ENCODE data around the gene IFNAR2.

The IFNAR2 gene

DNA sequence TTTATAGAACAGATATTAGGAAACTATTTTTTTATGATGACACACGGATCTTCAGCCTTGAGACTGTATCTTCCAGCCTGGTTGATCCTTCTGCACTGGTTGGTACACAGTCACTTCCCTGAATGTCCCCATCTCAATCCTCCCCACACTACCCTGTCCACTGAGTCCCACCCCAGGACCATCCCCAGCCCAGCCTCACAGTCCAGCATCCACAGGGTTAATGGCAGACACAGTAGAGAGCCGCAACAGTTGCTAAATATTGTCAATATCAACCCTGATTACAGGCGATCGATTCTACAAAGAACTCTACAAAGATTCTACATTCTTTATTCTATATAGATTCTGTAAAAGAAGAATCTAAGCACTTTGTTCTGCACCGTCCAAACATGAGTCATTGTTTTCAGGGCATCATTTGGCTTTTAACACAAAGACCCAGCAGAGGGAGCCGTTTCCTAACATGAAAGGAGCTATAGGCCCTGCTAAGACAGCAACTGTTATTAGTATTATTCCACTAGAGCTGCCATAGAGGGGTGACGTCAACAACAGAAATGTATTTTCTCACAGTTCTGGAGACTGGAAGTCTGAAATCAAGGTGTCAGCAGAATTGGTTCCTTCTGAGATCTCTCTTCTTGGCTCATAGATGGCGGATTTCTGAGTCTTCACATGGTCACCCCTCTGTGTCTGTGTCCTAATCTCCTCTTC lies 30.1 kb upstream of the IFNAR2 start (continued):
- TF ChIP-seq, protein P1, sequence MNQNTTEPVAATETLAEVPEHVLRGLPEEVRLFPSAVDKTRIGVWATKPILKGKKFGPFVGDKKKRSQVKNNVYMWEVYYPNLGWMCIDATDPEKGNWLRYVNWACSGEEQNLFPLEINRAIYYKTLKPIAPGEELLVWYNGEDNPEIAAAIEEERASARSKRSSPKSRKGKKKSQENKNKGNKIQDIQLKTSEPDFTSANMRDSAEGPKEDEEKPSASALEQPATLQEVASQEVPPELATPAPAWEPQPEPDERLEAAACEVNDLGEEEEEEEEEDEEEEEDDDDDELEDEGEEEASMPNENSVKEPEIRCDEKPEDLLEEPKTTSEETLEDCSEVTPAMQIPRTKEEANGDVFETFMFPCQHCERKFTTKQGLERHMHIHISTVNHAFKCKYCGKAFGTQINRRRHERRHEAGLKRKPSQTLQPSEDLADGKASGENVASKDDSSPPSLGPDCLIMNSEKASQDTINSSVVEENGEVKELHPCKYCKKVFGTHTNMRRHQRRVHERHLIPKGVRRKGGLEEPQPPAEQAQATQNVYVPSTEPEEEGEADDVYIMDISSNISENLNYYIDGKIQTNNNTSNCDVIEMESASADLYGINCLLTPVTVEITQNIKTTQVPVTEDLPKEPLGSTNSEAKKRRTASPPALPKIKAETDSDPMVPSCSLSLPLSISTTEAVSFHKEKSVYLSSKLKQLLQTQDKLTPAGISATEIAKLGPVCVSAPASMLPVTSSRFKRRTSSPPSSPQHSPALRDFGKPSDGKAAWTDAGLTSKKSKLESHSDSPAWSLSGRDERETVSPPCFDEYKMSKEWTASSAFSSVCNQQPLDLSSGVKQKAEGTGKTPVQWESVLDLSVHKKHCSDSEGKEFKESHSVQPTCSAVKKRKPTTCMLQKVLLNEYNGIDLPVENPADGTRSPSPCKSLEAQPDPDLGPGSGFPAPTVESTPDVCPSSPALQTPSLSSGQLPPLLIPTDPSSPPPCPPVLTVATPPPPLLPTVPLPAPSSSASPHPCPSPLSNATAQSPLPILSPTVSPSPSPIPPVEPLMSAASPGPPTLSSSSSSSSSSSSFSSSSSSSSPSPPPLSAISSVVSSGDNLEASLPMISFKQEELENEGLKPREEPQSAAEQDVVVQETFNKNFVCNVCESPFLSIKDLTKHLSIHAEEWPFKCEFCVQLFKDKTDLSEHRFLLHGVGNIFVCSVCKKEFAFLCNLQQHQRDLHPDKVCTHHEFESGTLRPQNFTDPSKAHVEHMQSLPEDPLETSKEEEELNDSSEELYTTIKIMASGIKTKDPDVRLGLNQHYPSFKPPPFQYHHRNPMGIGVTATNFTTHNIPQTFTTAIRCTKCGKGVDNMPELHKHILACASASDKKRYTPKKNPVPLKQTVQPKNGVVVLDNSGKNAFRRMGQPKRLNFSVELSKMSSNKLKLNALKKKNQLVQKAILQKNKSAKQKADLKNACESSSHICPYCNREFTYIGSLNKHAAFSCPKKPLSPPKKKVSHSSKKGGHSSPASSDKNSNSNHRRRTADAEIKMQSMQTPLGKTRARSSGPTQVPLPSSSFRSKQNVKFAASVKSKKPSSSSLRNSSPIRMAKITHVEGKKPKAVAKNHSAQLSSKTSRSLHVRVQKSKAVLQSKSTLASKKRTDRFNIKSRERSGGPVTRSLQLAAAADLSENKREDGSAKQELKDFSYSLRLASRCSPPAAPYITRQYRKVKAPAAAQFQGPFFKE (tag by site-specific recombination; IDR thresholded peaks at IDR 0.05; ENCODE audit: borderline replicate concordance), result no peak
- TF ChIP-seq SCRT2 (tag by site-specific recombination; IDR thresholded peaks at IDR 0.05) (no peak), ZNF423 (tag by site-specific recombination; IDR thresholded peaks at IDR 0.05) (no peak), ZNF16 (tag by site-specific recombination; IDR thresholded peaks at IDR 0.05; ENCODE audit: low read depth) (no peak), ZNF221 (tag by site-specific recombination; IDR thresholded peaks at IDR 0.05; ENCODE audit: borderline replicate concordance) (no peak), ZNF777 (tag by site-specific recombination; IDR thresholded peaks at IDR 0.05; ENCODE audit: borderline replicate concordance) (no peak), ZNF426 (tag by site-specific recombination; IDR thresholded peaks at IDR 0.05) (no peak), ZNF138 (tag by site-specific recombination; IDR thresholded peaks at IDR 0.05; ENCODE audit: borderline replicate concordance) (no peak), GLIS1 (tag by site-specific recombination; IDR thresholded peaks at IDR 0.05) (no peak), ZNF169 (tag by site-specific recombination; IDR thresholded peaks at IDR 0.05) (no peak), ZNF629 (tag by site-specific recombination; IDR thresholded peaks at IDR 0.05) (peak; percentile 96), HOXC10 (CRISPR knock-in tag; IDR thresholded peaks at IDR 0.05) (no peak), FEZF1 (tag by site-specific recombination; IDR thresholded peaks at IDR 0.05) (no peak), GLIS2 (tag by site-specific recombination; IDR thresholded peaks at IDR 0.05) (no peak), ZNF202 (tag by site-specific recombination; IDR thresholded peaks at IDR 0.05; ENCODE audit: borderline replicate concordance) (no peak), ZNF157 (tag by site-specific recombination; IDR thresholded peaks at IDR 0.05) (no peak), ZNF302 (tag by site-specific recombination; IDR thresholded peaks at IDR 0.05; ENCODE audit: low read depth) (no peak), ZNF585B (tag by site-specific recombination; IDR thresholded peaks at IDR 0.05) (no peak), ZNF677 (tag by site-specific recombination; IDR thresholded peaks at IDR 0.05) (no peak), ZEB2 (tag by site-specific recombination; IDR thresholded peaks at IDR 0.05) (peak; percentile 56; the same call in 1 of the 2 replicates), KLF1 (tag by site-specific recombination; IDR thresholded peaks at IDR 0.05) (no peak), SP3 (tag by site-specific recombination; IDR thresholded peaks at IDR 0.05) (no peak), ZNF146 (tag by site-specific recombination; IDR thresholded peaks at IDR 0.05) (no peak), ZNF776 (tag by site-specific recombination; IDR thresholded peaks at IDR 0.05; ENCODE audit: borderline replicate concordance) (no peak), ZNF132 (tag by site-specific recombination; IDR thresholded peaks at IDR 0.05; ENCODE audit: borderline replicate concordance) (no peak)
- TF ChIP-seq, protein P2, sequence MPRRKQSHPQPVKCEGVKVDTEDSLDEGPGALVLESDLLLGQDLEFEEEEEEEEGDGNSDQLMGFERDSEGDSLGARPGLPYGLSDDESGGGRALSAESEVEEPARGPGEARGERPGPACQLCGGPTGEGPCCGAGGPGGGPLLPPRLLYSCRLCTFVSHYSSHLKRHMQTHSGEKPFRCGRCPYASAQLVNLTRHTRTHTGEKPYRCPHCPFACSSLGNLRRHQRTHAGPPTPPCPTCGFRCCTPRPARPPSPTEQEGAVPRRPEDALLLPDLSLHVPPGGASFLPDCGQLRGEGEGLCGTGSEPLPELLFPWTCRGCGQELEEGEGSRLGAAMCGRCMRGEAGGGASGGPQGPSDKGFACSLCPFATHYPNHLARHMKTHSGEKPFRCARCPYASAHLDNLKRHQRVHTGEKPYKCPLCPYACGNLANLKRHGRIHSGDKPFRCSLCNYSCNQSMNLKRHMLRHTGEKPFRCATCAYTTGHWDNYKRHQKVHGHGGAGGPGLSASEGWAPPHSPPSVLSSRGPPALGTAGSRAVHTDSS (tag by site-specific recombination; IDR thresholded peaks at IDR 0.05), result no peak
- TF ChIP-seq, protein P3, sequence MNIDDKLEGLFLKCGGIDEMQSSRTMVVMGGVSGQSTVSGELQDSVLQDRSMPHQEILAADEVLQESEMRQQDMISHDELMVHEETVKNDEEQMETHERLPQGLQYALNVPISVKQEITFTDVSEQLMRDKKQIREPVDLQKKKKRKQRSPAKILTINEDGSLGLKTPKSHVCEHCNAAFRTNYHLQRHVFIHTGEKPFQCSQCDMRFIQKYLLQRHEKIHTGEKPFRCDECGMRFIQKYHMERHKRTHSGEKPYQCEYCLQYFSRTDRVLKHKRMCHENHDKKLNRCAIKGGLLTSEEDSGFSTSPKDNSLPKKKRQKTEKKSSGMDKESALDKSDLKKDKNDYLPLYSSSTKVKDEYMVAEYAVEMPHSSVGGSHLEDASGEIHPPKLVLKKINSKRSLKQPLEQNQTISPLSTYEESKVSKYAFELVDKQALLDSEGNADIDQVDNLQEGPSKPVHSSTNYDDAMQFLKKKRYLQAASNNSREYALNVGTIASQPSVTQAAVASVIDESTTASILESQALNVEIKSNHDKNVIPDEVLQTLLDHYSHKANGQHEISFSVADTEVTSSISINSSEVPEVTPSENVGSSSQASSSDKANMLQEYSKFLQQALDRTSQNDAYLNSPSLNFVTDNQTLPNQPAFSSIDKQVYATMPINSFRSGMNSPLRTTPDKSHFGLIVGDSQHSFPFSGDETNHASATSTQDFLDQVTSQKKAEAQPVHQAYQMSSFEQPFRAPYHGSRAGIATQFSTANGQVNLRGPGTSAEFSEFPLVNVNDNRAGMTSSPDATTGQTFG (tag by site-specific recombination; IDR thresholded peaks at IDR 0.05; ENCODE audit: borderline replicate concordance), result no peak
- TF ChIP-seq, protein P4, sequence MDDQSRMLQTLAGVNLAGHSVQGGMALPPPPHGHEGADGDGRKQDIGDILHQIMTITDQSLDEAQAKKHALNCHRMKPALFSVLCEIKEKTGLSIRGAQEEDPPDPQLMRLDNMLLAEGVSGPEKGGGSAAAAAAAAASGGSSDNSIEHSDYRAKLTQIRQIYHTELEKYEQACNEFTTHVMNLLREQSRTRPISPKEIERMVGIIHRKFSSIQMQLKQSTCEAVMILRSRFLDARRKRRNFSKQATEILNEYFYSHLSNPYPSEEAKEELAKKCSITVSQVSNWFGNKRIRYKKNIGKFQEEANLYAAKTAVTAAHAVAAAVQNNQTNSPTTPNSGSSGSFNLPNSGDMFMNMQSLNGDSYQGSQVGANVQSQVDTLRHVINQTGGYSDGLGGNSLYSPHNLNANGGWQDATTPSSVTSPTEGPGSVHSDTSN (CRISPR knock-in tag; IDR thresholded peaks at IDR 0.05), result no peak
- TF ChIP-seq, protein P5, sequence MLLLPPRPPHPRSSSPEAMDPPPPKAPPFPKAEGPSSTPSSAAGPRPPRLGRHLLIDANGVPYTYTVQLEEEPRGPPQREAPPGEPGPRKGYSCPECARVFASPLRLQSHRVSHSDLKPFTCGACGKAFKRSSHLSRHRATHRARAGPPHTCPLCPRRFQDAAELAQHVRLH (tag by site-specific recombination; IDR thresholded peaks at IDR 0.05), result no peak
